NCI-H187 treated with DMSO at 0.1 percent for 48 hours (cell line): ENCODE measurements around the gene CELA2B.
"Not testable (repeated sequence)": the region's sequence is repeated elsewhere in the genome, so short reads cannot be mapped to it uniquely, and the experiment has no call there.

ENCODE experiments used
- DNase-seq: peaks from one replicate; lab custom pipeline; 2025; lab: John Stamatoyannopoulos, UW

Gene CELA2B

GRCh38 chr1:15469361-15469760 lies 6.5 kb upstream of the CELA2B start:
- no peak for DNase-seq

- DNase-seq = not testable (repeated sequence)
These were observed 6.0 kb upstream of the CELA2B start for GRCh38 chr1:15469821-15470448.

- DNase-seq = not testable (repeated sequence)
These were observed 4.8 kb upstream of the CELA2B start for GRCh38 chr1:15471067-15471466.

GRCh38 chr1:15471723-15472122 lies 4.2 kb upstream of the CELA2B start:
- DNase-seq = not testable (repeated sequence)

- DNase-seq = no peak
These were observed 3.3 kb upstream of the CELA2B start for GRCh38 chr1:15472587-15472986.

- DNase-seq = no peak
These were observed 1.0 kb downstream of the CELA2B start for GRCh38 chr1:15476927-15477326.

- DNase-seq = no peak
These were observed 1.8 kb downstream of the CELA2B start for GRCh38 chr1:15477646-15478212.

- no peak for DNase-seq
These were observed 3.9 kb downstream of the CELA2B start for GRCh38 chr1:15479654-15480347.

- DNase-seq = not testable (repeated sequence)
These were observed 6.6 kb downstream of the CELA2B start for GRCh38 chr1:15482455-15482854.

GRCh38 chr1:15482983-15483543 lies 7.2 kb downstream of the CELA2B start:
- DNase-seq = not testable (repeated sequence)

GRCh38 chr1:15483971-15484370 lies 8.1 kb downstream of the CELA2B start:
- DNase-seq = no peak

- not testable (repeated sequence) for DNase-seq
These were observed 8.5 kb downstream of the CELA2B start for GRCh38 chr1:15484443-15484842.

- no peak for DNase-seq
These were observed 9.7 kb downstream of the CELA2B start for GRCh38 chr1:15485636-15486035.

- DNase-seq = not testable (repeated sequence)
These were observed 11.1 kb downstream of the CELA2B start for GRCh38 chr1:15486844-15487610.

GRCh38 chr1:15488371-15488770 lies 12.5 kb downstream of the CELA2B start:
- DNase-seq = no peak

- peak; percentile 40 for DNase-seq
These were observed 13.3 kb downstream of the CELA2B start for GRCh38 chr1:15489052-15489736.

GRCh38 chr1:15491010-15491409 lies 15.1 kb downstream of the CELA2B start:
- DNase-seq = not testable (repeated sequence)

- no peak for DNase-seq
These were observed 16.7 kb downstream of the CELA2B start for GRCh38 chr1:15492596-15492995.

GRCh38 chr1:15493869-15494390 lies 18.0 kb downstream of the CELA2B start:
- no peak for DNase-seq

GRCh38 chr1:15500184-15501178 lies 24.6 kb downstream of the CELA2B start:
- no peak for DNase-seq
